Measurements from ENCODE around the gene MRTFA.

The MRTFA gene

DNA sequence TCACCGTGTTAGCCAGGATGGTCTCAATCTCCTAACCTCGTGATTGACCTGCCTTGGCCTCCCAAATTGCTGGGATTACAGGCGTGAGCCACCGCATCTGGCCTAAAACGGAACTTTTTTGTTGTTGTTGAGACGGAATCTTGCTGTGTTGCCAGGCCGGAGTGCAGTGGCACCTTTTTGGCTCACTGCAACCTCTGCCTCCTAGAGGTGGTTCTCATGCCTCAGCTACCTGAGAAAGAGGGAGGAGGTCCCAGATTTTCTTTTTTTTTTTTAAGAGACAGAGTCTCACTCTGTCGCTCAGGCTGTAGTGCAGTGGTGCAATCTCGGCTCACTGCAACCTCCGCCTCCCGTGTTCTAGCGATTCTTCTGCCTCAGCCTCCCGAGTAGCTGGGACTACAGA lies 34.9 kb upstream of the MRTFA start:
- H3K27ac ChIP-seq: no peak overlapping the region
- TF ChIP-seq CTCF (IDR thresholded peaks at IDR 0.05): no peak
- TF ChIP-seq ZFX (IDR thresholded peaks at IDR 0.05; ENCODE audit: borderline replicate concordance): no peak

GRCh38 chr22:40670058-40670457 lies 33.5 kb upstream of the MRTFA start:
- no peak for TF ChIP-seq ZFX (IDR thresholded peaks at IDR 0.05; ENCODE audit: borderline replicate concordance)
- no peak for TF ChIP-seq CTCF (IDR thresholded peaks at IDR 0.05)
- no peak overlapping the region for H3K27ac ChIP-seq

GRCh38 chr22:40668611-40669411 lies 32.3 kb upstream of the MRTFA start:
- TF ChIP-seq ZFX (IDR thresholded peaks at IDR 0.05; ENCODE audit: borderline replicate concordance): no peak
- no peak for TF ChIP-seq CTCF (IDR thresholded peaks at IDR 0.05)
- H3K27ac ChIP-seq: no peak overlapping the region

DNA sequence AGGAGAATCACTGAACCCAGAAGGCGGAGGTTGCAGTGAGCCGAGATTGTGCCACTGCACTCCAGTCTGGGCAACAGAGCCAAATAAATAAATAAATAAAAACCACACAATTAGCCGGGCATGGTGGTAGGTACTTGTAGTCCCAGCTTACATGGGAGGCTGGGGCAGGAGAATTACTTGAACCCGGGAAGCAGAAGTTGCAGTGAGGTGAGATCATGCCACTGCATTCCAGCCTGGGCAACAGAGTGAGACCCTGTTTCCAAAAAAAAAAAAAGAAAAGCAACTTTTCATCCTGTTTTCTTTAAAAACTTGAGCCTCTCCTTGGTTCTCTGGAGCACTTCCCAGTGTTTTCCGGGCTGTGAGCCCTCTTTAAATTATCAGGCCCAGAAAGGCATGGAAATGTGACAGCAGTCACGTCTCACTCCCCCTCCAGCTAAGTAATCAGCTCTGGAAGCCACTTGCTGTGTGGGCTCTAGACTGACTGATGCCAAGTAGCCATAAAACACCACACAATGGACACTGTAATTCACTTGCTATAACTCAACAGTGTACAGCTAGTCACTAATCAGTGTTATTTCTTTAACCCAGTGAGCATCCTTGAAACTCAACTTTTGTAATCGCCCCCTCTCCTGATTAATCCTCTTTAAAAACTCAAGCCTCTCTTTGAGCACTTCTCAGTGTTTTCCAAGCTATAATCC lies 29.8 kb upstream of the MRTFA start:
- TF ChIP-seq CTCF (IDR thresholded peaks at IDR 0.05): no peak
- no peak for TF ChIP-seq ZFX (IDR thresholded peaks at IDR 0.05; ENCODE audit: borderline replicate concordance)

DNA sequence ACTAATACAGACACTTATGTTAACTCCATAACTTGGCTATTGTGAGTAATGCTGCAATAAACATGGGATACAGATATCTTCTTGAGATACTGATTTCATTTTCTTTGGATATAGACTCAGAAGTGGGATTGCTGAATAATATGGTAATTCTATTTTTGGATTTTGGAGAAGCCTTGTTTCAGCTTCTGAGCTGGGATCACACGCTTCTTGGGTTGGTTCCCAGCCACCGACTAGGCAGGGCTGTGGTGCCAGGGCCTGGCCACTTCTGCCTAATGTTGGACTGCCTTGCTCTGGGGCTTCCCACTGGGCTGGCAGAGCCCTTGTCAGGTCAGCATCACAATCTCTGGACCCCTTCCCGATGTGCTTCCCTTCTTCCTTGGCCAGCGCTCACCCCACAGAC lies 28.8 kb upstream of the MRTFA start:
- no peak for TF ChIP-seq ZFX (IDR thresholded peaks at IDR 0.05; ENCODE audit: borderline replicate concordance)
- no peak for TF ChIP-seq CTCF (IDR thresholded peaks at IDR 0.05)
- no peak overlapping the region for H3K27ac ChIP-seq

More for the DNA sequence above, 29.8 kb upstream of the MRTFA start:
- no peak overlapping the region for H3K27ac ChIP-seq

GRCh38 chr22:40661671-40662070 lies 25.2 kb upstream of the MRTFA start:
- no peak overlapping the region for H3K27ac ChIP-seq
- TF ChIP-seq CTCF (IDR thresholded peaks at IDR 0.05) (no peak), ZFX (IDR thresholded peaks at IDR 0.05; ENCODE audit: borderline replicate concordance) (no peak)

DNA sequence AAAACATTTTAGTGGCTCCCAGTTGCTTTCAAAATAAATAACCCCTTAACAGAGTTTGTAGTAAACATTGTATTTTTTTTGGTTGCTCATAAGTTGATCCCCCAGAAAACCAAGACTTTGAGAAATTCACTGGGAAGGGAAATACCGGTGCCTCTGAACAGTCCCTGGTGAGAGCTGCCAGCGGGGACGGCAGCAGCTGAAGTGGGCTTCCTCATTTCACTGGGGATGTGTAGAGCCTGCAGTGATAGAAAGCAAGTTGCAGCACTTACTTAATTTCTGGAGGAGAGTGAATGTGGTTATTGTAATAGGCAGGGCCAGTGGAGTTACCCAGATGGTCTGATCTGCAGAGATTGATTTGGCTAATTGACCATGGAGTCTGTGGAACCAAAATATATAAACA lies 24.2 kb upstream of the MRTFA start:
- TF ChIP-seq ZFX (IDR thresholded peaks at IDR 0.05; ENCODE audit: borderline replicate concordance) (no peak), CTCF (IDR thresholded peaks at IDR 0.05) (no peak)
- no peak overlapping the region for H3K27ac ChIP-seq

Measured in 22Rv1 (cell line).